ENCODE measurements around the gene DMAC2L.
"Not testable (repeated sequence)": the region's sequence is repeated elsewhere in the genome, so short reads cannot be mapped to it uniquely, and the experiment has no call there.

Gene DMAC2L

GRCh38 chr14:50331596-50331995 lies 19.5 kb downstream of the DMAC2L start:
- no peak for DNase-seq

GRCh38 chr14:50333014-50333509 lies 20.9 kb downstream of the DMAC2L start:
- DNase-seq: no peak

GRCh38 chr14:50334211-50334610 lies 22.1 kb downstream of the DMAC2L start:
- DNase-seq: no peak

- DNase-seq: no peak
Observed at GRCh38 chr14:50335389-50335788, 23.3 kb downstream of the DMAC2L start.

- no peak for DNase-seq
Observed at GRCh38 chr14:50335989-50336824, 24.1 kb downstream of the DMAC2L start.

GRCh38 chr14:50338587-50338986 lies 26.5 kb downstream of the DMAC2L start:
- no peak for DNase-seq

GRCh38 chr14:50339178-50339804 lies 27.2 kb downstream of the DMAC2L start:
- no peak for DNase-seq

- no peak for DNase-seq
Observed at GRCh38 chr14:50340045-50340444, 27.9 kb downstream of the DMAC2L start.

GRCh38 chr14:50340963-50341362 lies 28.8 kb downstream of the DMAC2L start:
- no peak for DNase-seq

GRCh38 chr14:50342221-50343078 lies 30.3 kb downstream of the DMAC2L start:
- no peak for DNase-seq

- no peak for DNase-seq
Observed at GRCh38 chr14:50343434-50343833, 31.3 kb downstream of the DMAC2L start.

GRCh38 chr14:50344116-50344775 lies 32.1 kb downstream of the DMAC2L start:
- no peak for DNase-seq

DNA sequence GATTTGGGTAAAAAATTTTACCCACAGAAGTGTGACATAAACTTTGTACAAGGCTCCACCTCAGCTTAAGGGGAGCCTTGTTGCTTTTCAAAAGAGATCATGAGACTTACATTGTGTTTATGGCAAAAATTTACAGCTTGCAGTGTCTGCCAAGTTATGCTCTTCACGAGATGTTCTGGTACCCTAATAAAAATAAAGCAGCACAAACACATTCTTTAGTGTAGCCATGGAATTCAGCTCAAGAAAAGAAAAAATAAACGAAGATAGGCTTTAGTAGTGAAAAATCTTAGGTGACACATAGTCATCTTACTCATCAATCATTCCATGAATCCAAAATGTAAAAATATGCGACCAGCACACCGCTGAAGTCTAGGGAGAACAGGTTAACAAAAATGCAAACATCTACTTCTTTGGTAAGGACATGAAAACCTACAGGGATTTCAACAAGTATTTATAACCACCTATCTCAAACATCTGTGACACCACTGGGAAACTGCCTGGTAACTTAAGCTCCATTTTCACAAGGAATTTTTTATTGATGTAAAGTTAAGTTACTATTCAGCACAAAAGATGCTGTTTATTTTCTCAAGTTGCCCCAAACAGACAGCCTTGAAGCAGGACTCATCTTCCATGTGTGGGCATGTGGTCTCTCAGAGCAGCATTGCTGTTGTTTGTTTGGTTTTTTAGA lies 32.9 kb downstream of the DMAC2L start:
- DNase-seq: no peak

DNA sequence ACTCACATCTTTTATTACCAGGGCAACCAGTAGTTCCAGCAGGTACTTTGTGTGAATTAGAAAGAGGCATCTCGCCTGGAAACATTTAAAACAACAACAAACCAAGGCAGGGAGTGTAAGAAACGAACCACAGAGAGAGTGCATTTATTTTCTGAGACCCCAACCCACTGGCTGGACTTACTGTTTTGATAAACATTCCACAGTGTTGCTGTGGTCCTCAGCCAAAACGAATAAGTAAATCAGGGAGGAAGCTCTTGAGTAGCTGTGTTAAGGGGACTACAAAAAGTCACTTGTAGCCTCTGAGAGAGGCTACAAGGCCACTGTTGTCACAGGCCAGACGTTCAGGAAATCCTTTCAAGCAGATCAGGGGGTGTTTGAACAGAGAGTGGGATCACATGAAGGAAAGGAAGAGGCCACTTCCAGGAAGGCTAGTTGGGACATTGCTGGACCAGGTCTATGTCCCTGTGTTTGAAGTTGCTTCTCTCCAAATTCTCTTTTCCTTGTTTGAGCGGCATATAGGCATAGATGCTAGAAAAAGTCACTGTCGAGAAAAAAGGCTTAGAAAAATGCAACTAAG lies 33.8 kb downstream of the DMAC2L start:
- DNase-seq: no peak

DNA sequence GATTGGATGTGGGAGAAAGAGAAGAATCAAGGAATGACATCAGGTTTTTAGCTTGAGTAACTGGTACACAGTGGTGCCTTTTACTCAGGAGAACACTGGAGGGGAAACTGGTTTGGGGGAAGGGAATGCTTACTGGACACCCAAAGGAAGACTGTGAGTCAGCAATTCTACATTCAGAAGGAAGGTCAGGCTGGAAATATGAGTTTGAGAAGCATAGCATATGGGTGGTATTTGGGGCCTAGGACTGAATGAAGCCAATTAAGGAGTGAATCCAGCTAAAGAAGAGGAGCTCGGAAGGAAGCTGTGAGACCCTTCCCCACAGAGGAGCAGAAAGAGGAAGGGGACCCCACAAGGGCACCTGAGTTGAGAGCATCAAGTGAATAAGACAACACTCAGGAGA lies 35.4 kb downstream of the DMAC2L start:
- no peak for DNase-seq

GRCh38 chr14:50348933-50349332 lies 36.8 kb downstream of the DMAC2L start:
- no peak for DNase-seq

DNA sequence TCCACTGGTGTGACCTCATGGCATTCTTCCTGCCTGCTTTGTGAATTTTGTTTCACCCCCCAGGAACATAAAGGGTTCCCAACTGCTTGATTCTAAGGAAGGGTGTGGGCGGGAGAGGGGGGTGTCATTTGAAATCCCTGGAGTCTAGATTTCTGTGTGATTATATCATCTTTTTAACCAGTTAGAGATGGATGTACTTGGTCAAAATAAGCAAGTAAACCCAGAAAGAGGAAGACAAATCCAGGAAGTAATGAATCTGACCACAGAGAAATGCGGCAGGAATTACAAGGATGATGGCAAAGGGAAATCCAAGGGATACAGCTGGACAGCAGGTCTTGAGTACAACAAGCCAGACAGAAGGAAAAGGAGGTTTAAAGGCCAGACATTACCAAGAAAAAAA lies 38.9 kb downstream of the DMAC2L start:
- no peak for DNase-seq

DNA sequence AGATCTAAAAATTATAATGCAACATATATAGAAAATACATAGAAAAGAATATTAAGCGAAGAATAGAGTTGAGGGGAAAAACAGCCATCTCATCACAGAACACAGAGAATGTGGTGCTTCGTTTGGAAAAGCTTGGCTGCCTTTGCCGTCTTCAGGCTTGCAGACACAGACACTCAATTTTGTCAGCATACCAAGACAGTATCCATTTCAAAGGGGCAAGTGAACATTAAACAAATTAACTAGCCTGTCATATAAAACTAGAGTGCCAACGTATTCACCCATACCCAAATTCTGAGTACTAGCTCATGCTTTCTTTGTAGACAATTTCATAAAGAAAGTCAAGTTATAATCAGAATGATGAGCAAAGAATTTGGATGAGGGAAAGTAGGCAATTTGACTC lies 40.5 kb downstream of the DMAC2L start:
- no peak for DNase-seq

DNA sequence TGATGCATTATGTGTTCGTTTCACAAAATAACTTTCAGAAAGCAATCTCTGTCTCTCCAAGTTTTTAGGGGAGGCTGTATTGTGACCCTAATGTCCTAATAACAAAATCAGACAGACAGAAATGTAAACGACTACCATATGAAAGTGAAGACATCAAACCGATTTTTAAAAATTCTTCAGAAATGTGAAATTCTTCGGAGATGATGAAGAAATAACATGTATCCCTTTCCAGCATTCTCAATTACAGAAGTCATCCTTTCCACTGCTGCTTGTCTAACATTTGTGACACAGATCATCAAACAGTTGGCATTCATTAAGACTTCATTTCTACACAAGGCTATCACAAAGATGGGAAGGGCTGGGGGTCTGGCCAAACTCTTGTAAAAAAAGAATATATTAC lies 41.0 kb downstream of the DMAC2L start:
- no peak for DNase-seq

DNA sequence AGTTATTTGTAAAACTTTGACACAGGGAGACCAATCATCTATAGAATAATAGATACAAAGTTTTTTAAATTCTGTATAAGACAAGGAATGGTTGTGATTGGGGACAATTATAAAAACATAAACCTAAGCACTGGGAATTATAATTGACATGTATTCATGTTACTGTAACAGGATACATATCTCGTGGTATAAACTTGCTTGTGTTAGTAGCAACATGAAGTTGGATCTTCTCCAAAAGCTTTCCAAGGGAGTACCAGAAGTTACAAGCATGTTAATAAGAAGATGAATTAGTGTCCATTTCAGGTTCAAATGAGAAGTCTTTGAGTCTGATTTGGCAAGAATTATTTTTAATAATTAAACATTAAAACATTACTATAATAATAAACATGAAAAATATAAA lies 42.4 kb downstream of the DMAC2L start:
- DNase-seq: no peak

GRCh38 chr14:50355692-50356091 lies 43.6 kb downstream of the DMAC2L start:
- DNase-seq: no peak

DNA sequence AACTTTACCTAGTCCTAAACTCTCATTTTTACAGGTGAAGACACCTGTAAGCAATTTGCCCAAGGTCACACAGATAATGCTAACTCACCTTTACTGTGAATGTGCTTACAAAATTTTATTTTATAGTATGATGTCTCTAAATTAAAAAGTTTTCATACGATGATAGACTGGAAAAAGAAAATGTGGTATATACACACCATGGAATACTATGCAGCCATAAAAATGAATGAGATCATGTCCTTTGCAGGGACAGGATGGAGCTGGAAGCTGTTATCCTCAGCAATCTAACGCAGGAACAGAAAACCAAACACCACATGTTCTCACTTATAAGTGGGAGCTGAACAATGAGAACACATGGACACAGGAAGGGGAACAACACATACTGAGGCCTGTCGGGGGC lies 44.2 kb downstream of the DMAC2L start:
- DNase-seq: not testable (repeated sequence)

Data from GF-D8 (cell line).